H1 (cell line): ENCODE results near the gene LTBR. TPM values are rescaled to one million over a fixed set of nuclear protein-coding genes. Genes with fewer than 3 reads are reported as not detected.

Experiments
- HDAC2 ChIP-seq, 2 experiments: fragments of 300-600 bp in 1 of 2; sonication (generic) in 1 of 2; IDR thresholded peaks; 2 replicates each; pipeline ENCODE4 v1.6.1; 2011 to 2012; ENCODE audit warnings: low read depth in 2 of 2, low read length in 2 of 2, mild to moderate bottlenecking in 2 of 2, moderate library complexity in 2 of 2, borderline replicate concordance in 1 of 2, inconsistent platforms in 1 of 2
- JUND ChIP-seq: IDR thresholded peaks from 2 replicates; pipeline ENCODE4 v1.6.1; 2011; ENCODE audit warnings: mild to moderate bottlenecking, improper control_type of control experiment, low read length
- KDM5A ChIP-seq: fragments of 200-600 bp; IDR thresholded peaks from 2 replicates; pipeline ENCODE4 v1.7.1; 2012; ENCODE audit warnings: mild to moderate bottlenecking, low read length, inconsistent platforms, mixed read lengths
- polyA plus RNA-seq, 7 experiments: library from polyadenylated mRNA; depleted of rRNA in 3 of 7; stranded (reverse) in 5 of 7; unstranded in 2 of 7; fragments of >200 nt in 5 of 7; fragments of 200-250 nt in 2 of 7; gene quantifications; 1 replicate in 5 of 7; 2 replicates in 1 of 7; 4 replicates in 1 of 7; pipeline versions ENCODE4 v1.2.1 to v1.2.3, GENCODE V29; 2011 to 2013; ENCODE audit warnings: missing spikeins in 2 of 7, mixed read lengths in 2 of 7
- total RNA-seq: library from RNA; stranded (reverse); fragmentation: NEBNext Ultra II Directional; extraction: Animal tissue kit (Norgen Biotek cat#: 25700); gene quantifications from 2 replicates; pipeline ENCODE4 v1.2.1, GENCODE V29; 2021
- TF ChIP-seq, protein P1 (sequence below): IDR thresholded peaks from 2 replicates; pipeline ENCODE4 v1.6.1; 2012; ENCODE audit warnings: inconsistent platforms

The LTBR gene
- total and polyA plus RNA-seq, 2 of the 8 experiments (the other 6 are each of a cell fraction or from before 2014, with no cell fraction given): 5.1 to 6.3 TPM

DNA sequence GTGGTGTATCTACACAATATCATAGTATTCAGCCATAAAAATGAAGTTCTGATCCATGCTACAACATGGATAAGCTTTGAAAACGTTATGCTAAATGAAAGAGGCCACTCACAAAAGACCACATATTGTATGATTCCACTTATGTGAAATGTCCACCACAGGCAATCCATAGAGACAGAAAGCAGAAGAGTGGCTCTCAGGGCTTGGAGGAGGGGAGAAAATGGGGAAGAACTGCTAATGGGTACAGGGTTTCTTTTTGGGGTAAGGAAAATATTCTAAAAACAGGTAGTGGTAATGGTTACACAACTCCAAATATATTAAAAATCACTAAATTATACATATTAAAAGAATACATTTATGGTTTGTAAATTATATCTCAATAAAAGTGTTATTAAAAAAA lies 25.1 kb upstream of the LTBR start (continued):
- TF ChIP-seq, protein P1, sequence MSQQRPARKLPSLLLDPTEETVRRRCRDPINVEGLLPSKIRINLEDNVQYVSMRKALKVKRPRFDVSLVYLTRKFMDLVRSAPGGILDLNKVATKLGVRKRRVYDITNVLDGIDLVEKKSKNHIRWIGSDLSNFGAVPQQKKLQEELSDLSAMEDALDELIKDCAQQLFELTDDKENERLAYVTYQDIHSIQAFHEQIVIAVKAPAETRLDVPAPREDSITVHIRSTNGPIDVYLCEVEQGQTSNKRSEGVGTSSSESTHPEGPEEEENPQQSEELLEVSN: no peak
- TF ChIP-seq JUND (no peak), KDM5A (no peak), HDAC2 (IDR thresholded peaks at IDR 0.05; ENCODE audit: borderline replicate concordance in 1 of 2, low read depth in 2 of 2, low read length in 2 of 2) (no peak)
